ENCODE data around the gene MYO3A. TPM values are rescaled to one million over a fixed set of nuclear protein-coding genes. Genes with fewer than 3 reads are reported as not detected.

Gene MYO3A
- total and polyA plus RNA-seq, 2 experiments from 2014 or later: 3.0 to 10.7 TPM

- TF ChIP-seq CTCF (conservative IDR thresholded peaks at IDR 0.05; ENCODE audit: low read depth in 2 of 2) (no peak), CREB1 (CRISPR knock-in tag; IDR thresholded peaks at IDR 0.05; ENCODE audit: low read depth) (no peak), NANOG (IDR thresholded peaks at IDR 0.05; ENCODE audit: borderline replicate concordance) (no peak)
These were observed 38.2 kb upstream of the MYO3A start (continued) for GRCh38 chr10:25895856-25896255.

GRCh38 chr10:25896421-25896820 lies 37.6 kb upstream of the MYO3A start:
- no peaks in the 10 kb centered on the region for H3K79me2 ChIP-seq (replicated peaks; ENCODE audit: insufficient read depth)
- no peaks in the 10 kb centered on the region for H3K27me3 ChIP-seq (ENCODE audit: insufficient read depth)
- H2AFZ ChIP-seq: no peak overlapping the region
- H4K20me1 ChIP-seq (replicated peaks; ENCODE audit: insufficient read depth): no peaks in the 10 kb centered on the region
- Mint-ChIP-seq H3K9me3 (peaks cover 4% of the 10 kb centered on the region; the same call in 1 of the 3 replicates), H3K36me3 (ENCODE audit: low read depth) (no peaks in the 10 kb centered on the region), H3K27me3 (ENCODE audit: insufficient read depth, low read depth, poor library complexity) (no peaks in the 10 kb centered on the region), H3K4me1 (peaks cover 11% of the 10 kb centered on the region), H3K4me3 (no peak overlapping the region), H3K27ac (no peak overlapping the region)
- no peak overlapping the region for H3K4me3 ChIP-seq
- DNase-seq (ENCODE audit: low spot score) (no peak), ATAC-seq (no peak)
- H3K36me3 ChIP-seq (ENCODE audit: insufficient read depth): no peaks in the 10 kb centered on the region
- no peak overlapping the region for H3K4me2 ChIP-seq
- H3K27ac ChIP-seq (ENCODE audit: low read depth): no peak overlapping the region
- no peaks in the 10 kb centered on the region for H3F3A ChIP-seq (replicated peaks; ENCODE audit: low read depth)
- H3K9me2 ChIP-seq (ENCODE audit: insufficient read depth): no peaks in the 10 kb centered on the region
- H3K4me1 ChIP-seq (ENCODE audit: insufficient read depth): peaks cover 11% of the 10 kb centered on the region
- no peak for TF ChIP-seq JUNB (IDR thresholded peaks at IDR 0.05; ENCODE audit: unreplicated experiment)
- TF ChIP-seq ZNF331 (CRISPR knock-in tag; IDR thresholded peaks at IDR 0.05; ENCODE audit: low read depth): no peak
- no peak for TF ChIP-seq ETS1 (IDR thresholded peaks at IDR 0.05)
- no peak for TF ChIP-seq EZH2 (IDR thresholded peaks at IDR 0.05; ENCODE audit: low read depth, unreplicated experiment)
- no peak for TF ChIP-seq ZNF114 (CRISPR knock-in tag; IDR thresholded peaks at IDR 0.05)
- no peak for TF ChIP-seq NANOG (IDR thresholded peaks at IDR 0.05; ENCODE audit: borderline replicate concordance)
- no peak for TF ChIP-seq ZNF462 (CRISPR knock-in tag; IDR thresholded peaks at IDR 0.05)
- TF ChIP-seq POLR2AphosphoS5 (IDR thresholded peaks at IDR 0.05; ENCODE audit: low read depth): no peak
- TF ChIP-seq CREB1 (CRISPR knock-in tag; IDR thresholded peaks at IDR 0.05; ENCODE audit: low read depth): no peak
- TF ChIP-seq CTCF (conservative IDR thresholded peaks at IDR 0.05; ENCODE audit: low read depth in 2 of 2): no peak
